GM18511 (cell line): ENCODE results near the gene XXYLT1.
A peak's percentile ranks its signal among the peaks of the same experiment; 100 is the strongest.
"Not testable (repeated sequence)": the region's sequence is repeated elsewhere in the genome, so short reads cannot be mapped to it uniquely, and the experiment has no call there.

Experiments
- ATAC-seq: cut with Tn5 transposase; IDR thresholded peaks from one replicate; pipeline ENCODE4 v1.9.1; 2021; ENCODE audit warnings: mild to moderate bottlenecking, moderate library complexity; ENCODE audit not compliant: unreplicated experiment

XXYLT1 gene

DNA sequence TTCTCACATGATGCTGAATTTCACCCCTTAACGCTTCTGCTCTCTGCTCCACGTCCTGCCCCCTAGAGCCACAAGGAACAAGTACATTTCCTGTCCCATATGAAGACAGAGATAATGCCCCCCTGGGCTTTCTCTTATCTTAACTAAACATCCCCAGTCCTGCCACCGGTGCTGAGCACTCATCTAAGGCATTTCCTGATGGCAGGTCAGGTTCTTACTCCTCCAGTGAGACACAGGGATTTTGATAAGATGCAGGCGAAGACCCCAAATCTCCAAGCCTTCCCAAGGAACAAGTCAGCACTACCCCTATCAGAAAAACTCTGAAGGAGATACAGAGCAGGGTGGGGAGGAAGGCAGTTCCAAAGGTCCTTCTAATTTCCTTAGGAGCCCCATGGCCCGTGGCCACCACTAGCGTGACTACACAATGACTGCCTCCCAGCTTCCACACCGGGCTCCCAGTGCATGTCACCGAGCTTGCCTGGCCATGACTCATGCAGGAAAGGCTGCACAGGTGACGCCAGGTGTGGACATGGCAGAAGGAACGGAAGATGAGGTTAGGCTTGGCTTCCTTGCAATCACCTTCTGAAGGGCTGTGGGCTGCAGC is 152.9 kb downstream of the XXYLT1 start:
- no peak for ATAC-seq

DNA sequence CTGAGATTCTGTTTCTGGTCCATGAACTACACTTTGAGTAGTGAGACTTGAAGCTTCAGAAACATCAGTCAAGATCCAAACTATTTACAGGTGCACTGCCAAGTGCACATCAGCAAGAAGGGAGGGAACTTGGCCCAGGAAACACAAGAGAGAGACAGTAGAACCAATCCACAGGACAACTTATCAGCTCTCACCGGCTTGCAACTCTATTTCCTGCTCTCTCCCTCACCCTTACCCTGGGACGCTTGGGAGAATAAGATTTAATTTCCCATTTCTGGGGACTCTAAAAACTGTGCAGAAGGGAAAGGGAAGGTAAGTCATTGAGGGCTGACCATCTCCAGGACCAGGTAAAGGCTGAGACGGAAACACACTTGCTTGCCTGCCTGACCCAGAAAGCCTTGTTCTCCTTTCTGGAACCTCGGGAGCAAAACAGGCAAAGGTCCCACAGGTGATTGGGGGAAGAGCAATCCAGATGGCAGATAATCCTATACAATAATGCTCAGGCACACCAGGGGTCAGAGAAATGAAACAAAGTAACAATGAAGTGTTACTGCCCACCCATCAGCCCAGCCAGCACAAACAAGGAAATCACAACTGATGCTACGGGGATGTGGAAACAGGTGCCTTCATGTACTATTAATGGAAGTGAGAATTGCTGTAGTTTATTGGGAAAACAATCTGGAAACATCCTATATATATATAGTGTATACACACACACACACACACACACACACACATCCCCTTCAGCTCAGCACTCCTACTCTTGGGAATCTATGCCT is 154.4 kb downstream of the XXYLT1 start:
- ATAC-seq, result no peak

DNA sequence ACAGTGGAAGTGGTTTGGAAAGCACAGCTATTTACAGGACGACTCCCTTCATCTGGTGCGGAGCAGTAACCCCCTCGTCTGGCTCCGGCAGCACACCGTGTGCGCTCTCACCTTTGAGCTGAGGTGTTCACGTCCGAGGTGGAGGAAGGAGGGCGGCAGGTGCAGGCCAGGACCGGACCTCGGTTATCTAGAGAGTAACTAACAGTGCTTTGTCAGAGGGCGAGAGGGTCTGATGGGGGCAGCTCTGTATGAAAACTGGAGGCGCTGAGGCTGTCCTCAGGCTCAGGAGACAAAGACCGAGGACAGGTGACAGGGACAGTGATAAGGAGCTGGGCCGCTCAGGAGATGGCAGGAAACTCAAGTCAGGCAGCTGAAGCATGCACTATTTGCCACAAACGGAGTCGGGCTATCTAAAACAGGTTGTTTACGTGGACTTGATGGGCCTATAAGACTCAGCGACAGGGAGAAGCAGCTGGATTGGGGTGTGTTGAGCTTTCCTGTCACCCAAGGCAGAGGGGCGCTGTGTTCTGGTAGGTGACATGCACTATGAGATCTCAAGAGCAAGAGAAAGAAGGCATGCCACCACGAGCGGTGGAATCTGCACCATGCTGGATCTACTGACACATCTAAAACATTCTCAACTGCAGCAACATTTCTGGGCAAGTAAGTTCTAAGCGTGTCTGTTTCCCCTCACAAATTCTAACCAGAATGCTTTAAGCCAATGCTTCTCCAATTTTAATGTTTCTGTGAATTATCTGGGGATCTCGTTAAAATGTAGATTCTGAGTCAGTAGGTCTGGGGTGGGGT is 155.2 kb downstream of the XXYLT1 start:
- no peak for ATAC-seq

DNA sequence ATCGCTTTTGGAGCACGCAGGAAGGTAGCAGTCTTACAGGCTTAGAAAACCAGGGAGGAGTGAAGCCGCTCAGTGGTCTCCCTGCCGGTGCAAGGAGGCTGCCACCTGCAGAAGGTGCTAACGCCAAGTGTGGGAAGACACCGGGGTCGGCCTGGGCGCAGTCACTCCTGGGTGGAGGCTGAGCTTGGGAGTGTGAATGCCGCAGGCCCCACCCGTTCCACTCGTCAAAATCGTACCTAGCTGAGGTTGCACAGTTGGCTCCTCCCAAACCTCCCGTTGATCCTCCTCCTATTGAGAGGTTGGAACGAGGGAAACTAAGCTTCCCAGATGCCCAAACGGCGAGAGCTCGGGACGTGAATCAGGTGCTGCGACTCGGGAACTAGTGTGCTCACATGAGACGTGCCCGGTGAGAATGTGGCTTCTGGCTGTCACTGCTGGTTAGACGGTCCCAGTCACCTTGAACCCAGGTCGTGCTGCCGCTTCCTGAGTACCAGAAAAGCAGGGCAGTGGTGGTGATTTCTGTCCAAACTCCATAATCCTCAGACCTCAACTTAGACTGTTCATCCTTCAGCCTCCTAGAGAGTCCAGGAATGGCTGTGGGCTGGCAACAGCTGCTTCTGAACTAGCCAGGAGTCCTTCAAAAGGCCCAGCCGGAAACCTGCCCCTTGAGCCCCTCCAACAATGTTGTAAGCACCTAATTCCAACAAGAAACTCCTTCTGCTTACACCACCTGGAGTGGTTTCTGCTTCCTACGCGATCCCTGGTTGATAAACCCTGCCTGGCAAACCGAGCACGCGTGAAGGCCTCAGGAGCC is 156.0 kb downstream of the XXYLT1 start:
- ATAC-seq, result no peak

DNA sequence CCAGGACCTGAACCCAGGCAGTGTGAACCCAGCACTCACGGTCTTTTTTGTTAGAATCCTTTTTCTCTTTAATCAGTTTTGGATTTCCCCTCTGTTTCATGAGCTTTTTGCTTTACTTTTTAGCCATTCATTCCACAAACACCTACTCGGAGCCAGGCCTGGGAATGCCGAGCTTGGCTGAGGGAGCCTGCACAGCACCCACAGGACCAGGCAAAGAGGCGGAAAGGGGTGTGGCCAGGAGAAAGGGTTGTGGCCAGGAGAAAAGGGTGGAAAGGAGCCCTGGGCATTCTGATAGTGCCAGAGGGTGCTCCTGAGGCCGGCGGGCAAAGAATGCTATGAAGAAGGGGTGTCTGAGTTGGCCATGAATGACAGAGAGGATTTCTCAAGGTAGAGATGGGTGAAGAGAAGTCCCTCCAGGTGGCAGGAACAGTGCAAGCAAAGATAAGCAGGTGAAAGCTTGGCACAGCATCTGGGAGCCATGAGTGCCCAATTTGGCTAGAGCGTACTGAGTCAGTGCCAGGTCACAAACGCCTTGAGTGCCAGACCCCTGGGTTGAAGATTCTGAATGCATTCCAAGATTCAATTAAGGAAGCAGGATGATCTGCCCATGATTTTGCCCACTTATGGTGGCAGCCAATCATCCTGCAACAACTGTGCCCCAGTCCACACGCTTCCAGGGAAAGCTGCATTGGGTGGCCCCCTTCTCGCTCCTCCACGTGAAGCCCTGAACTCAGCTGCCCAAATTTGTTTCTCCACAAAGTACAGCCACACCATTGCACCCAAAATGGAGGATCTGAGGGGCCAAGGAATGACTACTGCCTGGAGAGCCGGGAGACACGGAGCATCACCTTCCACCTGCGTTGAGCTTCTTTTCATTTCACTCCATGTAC is 157.2 kb downstream of the XXYLT1 start:
- no peak for ATAC-seq

DNA sequence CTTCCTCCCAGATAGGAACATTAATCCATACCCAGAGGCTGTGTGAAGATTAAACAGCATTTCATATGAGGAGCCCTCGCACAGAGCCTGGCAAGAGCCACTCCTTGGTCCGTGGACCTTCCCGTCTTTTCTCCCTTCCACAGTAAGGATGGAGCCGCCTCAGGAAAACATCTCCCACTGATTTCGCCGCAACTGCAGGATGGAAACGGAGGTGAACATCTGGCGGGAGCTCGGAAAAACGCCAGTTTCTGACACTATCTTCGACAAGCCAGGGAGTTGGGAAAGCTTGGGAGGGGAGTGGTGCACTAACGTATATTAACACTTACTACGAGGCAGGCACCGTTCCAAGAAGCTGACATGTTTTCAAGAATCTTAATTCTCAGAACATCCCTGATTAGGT is 157.9 kb downstream of the XXYLT1 start:
- no peak for ATAC-seq

DNA sequence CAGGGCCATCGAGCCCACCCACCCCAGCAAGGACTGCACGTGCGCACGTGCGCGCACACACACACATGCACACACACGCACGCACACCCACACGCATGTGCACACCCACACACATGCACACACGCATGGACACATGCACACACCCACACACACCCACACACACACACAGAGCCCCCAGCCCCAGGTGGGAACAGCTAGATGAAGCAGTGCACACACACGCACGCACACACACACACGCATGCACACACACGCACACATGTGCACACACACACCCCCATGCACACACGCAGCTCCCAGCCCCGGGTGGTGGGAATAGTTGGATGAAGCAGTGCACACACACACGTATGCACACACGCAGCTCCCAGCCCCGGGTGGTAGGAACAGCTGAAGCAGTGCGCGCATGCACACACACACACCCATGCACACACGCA is 158.6 kb downstream of the XXYLT1 start:
- ATAC-seq, result no peak

DNA sequence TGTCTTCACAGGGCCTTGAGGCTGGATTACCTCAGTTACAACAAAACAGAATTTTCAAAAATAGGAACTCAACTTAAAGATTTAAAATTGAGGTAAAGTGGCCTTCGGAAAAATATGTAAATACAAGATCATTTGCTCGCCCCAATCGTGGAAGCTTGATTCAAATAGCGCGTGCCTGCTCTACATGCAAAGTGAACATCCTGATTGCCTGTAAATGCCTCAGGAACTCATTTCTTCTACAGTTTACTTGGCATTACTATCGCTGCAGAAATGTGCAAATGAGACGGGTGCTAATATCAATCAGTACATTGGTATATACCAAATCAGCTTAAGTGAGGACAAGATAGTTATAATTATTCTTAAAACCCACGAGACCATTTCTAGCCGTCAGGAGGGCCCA is 159.2 kb downstream of the XXYLT1 start:
- no peak for ATAC-seq

DNA sequence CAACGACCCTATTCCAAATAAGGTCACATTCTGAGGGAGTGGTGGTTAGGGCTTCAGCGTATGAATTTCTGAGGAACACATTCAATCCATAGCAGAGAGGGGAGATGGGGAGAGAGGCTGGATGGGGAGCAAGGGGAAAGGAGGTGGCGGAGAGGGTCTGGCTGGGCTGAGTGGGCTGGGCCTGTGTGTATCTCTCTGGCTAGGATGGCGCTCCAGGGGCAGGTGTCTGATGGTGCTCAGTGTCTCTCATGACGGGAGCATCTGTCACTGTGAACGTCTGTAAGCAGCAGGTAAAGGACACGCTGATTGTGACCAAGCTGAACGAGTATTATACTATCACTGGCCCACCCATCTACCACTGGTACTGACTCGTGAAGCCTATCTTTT is 159.6 kb downstream of the XXYLT1 start:
- no peak for ATAC-seq

DNA sequence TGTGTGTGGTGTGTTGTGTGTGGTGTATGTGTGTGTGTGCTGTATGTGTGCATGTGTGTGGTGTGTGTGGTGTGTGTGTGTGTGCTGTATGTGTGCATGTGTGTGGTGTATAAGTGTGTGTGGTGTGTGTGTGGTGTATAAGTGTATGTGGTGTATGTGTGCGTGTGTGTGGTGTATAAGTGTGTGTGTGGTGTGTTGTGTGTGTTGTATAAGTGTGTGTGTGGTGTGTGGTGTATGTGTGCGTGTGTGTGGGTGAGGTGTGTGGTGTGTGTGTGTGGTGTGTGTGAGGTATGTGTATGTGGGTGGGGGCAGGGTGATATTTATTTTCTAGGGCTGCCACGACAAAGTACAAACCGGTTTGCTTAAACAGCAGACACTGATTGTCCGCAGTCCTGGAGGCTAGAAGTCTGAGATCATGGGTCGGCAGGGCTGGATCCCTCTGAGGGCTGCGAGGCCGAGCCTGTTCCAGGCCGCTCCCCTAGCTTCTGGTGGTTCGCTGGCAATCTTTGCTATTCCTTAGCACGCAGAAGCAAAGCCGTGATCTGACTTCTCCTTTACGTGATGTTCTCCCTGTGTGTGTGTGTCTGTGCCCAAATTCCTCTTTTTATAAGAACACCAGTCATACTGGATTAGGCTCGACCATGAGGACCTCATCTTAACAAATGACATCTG is 160.2 kb downstream of the XXYLT1 start:
- no peak for ATAC-seq

DNA sequence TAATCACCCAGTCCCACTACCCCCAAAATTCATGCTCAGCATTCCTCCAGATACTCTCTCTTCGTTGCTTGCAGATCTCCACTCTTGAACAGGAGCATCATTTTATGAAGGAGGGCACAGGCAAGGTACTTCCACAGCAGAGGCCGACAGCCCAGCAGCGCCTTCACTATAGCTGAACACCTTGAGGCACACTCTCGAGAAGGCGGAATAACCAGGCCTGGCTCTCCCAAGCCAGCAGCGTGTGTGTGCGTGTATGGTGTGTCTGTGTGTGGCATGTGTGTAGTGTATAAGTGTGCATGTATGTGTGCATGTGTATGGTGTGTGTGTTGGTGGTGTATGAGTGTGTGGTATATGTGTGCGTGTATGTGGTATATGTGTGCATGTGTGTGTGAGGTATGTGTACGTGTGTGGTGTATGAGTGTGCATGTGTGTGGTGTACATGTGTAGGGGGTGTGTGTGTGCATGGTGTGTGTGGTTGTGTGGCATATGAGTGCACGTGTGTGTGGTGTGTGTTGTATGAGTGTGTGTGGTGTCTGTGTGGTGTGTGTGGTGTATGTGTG is 161.8 kb downstream of the XXYLT1 start:
- no peak for ATAC-seq

DNA sequence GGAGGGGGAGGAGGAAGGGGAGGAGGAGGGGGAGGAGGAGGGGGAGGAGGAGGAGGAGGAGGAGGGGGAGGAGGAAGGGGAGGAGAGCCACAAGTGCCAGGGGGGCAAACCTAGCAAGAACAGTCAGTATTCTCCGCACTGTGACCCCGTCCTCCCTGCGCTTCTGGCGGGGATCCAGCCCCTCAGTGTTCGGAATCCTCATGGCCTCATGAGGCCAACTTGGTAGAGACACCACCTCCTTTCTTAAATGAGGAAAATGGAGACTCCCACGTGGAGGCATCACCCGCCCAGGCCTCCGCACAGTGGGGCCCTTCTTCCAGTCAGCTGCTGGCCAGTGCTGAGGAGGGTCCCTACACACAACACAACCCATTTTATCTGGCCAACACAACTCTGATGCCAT is 163.4 kb downstream of the XXYLT1 start:
- no peak for ATAC-seq

DNA sequence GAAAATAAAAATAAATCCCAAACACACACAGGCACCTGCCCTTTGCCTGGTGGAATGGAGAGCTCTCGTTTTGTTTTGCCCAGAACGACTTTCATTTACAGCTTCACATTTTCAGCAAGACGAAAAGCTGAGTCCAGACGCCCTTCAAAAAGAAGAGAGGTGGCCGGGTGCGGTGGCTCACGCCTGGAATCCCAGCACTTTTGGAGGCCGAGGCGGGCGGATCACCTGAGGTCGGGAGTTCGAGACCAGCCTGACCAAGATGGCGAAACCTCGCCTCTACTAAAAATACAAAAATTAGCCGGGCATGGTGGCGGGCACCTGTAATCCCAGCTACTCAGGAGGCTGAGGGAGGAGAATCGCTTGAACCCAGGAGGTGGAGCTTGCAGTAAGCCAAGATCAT is 163.9 kb downstream of the XXYLT1 start:
- not testable (repeated sequence) for ATAC-seq

DNA sequence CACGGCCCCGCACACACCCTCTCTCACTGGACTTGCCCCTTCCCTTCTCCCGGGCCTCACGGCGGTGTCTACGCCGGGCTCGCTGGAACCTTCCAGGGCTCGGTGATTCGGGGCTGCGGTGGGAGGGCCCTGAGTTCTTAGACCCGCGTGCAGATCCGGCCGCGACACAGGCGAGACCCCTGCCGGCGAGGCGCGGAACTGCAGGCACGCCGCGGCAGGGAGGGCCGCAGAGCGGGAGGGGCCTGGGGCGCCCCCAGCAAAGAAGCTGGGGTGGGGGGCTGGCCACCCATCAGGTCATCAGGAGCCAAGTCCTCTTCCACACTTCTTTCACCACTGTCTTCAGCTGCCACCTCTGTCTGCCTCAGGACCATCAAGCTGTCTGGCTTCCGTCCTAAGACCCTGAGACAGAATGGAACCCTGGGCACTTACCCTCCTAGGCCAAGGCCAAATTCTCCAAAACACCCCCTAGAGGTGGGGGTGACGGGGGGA is 164.5 kb downstream of the XXYLT1 start:
- peak; percentile 67 for ATAC-seq

DNA sequence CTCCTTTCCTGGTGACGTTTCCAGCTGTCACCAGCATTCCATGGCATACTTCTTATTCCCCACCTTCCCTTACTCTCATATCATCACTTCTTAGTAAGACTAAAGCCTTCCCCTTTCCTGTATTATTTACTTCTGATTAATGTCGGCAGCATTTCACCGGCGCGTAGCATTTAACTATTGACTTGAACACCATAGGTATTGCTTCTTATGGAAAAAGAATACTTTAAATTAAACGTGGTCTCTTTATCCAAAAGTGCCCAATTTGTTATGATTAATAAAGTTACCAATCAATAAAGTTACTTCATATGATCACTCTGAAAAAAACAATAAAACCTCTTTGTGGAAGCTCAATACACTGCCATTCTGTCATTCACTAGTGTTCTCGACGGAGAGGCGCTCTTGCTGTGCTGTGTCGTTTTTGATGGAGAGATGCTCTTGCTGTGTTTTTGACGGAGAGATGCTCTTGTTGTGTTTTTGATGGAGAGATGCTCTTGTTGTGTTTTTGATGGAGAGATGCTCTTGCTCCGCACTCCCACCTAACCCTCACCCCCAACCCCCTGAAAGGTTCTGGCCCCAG is 165.0 kb downstream of the XXYLT1 start:
- ATAC-seq, result no peak

DNA sequence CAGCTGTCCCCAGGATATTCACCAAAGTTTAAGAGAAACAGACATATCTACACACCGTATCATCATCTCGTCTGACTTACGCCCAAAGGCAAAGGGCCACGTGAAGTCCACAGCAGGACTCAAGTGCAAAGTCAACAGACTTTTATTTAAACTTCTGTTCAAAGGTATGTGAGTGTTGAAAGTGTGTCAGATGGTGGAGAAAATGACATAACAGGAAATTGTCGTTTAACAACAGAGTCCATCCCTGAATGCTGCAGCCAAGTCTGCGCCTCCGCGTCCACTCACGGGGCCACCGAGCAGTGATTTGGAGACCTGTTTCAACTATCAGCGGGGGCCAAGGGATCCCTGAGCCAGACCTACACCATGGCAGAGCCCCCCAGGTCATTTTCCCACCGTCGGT is 165.6 kb downstream of the XXYLT1 start:
- ATAC-seq, result no peak

DNA sequence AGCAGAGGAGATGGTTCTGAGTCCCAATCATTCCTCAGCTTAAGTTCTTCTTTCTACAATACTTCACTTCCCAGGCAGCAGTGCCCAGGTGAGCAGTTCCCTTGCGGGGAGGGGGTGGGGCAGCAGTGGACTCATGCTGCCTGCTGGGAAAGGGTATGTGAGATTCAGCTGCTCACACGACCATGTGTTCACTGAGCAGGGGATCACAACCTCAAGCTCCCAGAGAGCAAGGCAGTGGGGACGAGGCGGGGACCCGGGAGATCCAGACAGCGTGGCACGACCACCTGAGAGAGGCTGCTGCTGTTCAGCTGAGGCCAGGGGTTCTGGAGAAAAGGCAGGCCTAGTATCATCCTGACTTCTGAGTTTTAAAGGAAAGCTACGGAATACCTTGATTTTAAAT is 166.6 kb downstream of the XXYLT1 start:
- ATAC-seq, result no peak

DNA sequence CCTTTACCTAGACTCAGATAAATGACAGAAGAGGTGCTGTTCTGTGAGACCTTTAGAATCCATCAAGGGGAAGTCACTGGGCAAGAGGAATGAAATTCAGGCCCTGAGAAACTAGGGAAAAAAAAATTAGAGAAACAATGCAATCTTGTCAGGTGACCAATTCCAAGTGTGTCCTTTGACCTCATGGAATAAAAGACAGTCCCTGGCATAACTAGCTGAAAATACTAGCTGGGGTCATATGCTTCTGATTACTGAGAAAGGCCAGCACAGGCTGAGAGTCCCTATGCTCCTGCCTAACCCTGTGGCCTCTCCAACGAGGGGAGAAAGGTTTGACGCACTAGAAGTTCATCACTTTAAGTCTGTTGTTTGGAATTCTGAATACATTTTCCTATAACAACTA is 167.3 kb downstream of the XXYLT1 start:
- ATAC-seq, result no peak
